Tibial artery (tissue), 4 donors: ENCODE results near the gene ADAM15.
A peak's percentile ranks its signal among the peaks of the same experiment; 100 is the strongest.

Experiments used
- DNase-seq, 2 donors: peaks; one replicate each; pipeline ENCODE4 v3.0.0-alpha.2; 2019
- H3K27ac ChIP-seq, 2 donors: fragments of 200-600 bp; sonication (generic) in 1 of 2; 1 replicate in 1 of 2; 2 replicates in 1 of 2; pipeline ENCODE4 v1.5.1; 2018 to 2019; ENCODE audit warnings: mild to moderate bottlenecking in 1 of 2
- H3K27me3 ChIP-seq, 2 donors: fragments of 200-600 bp; sonication (generic) in 1 of 2; one replicate each; pipeline versions ENCODE4 v1.5.1 to v1.6.0; 2016 to 2019
- H3K36me3 ChIP-seq, 3 donors: fragments of 200-600 bp; sonication (generic) in 2 of 3; one replicate each; pipeline ENCODE4 v1.5.1; 2016 to 2019; ENCODE audit warnings: mild to moderate bottlenecking in 2 of 3
- H3K4me1 ChIP-seq, 4 donors: fragments of 200-600 bp; sonication (generic) in 2 of 4; 1 replicate in 3 of 4; 2 replicates in 1 of 4; pipeline ENCODE4 v1.5.1; 2016 to 2019
- H3K4me3 ChIP-seq, 2 donors: fragments of 200-600 bp; sonication (generic) in 1 of 2; 1 replicate in 1 of 2; 2 replicates in 1 of 2; pipeline ENCODE4 v1.5.1; 2018 to 2019; ENCODE audit warnings: mild to moderate bottlenecking in 2 of 2
- H3K9me3 ChIP-seq, 3 donors: fragments of 200-600 bp; sonication (generic) in 1 of 3; one replicate each; pipeline ENCODE4 v1.5.1; 2016 to 2019
- intact Hi-C: fragments of 100-400 bp; cut with DNase I; formaldehyde crosslinking; loops from one replicate; pipeline ENCODE4 v1.15.0; 2023; ENCODE audit warnings: low total_unique reads
- TF ChIP-seq, protein P1 (sequence below), 2 experiments: fragments of 200-600 bp in 1 of 2; fragments of 450-650 bp in 1 of 2; IDR thresholded peaks; one replicate each; pipeline ENCODE4 v1.5.1; 2017 to 2019; ENCODE audit warnings: antibody characterized with exemption in 2 of 2, mild to moderate bottlenecking in 1 of 2, moderate library complexity in 1 of 2

ADAM15 gene, protein sequence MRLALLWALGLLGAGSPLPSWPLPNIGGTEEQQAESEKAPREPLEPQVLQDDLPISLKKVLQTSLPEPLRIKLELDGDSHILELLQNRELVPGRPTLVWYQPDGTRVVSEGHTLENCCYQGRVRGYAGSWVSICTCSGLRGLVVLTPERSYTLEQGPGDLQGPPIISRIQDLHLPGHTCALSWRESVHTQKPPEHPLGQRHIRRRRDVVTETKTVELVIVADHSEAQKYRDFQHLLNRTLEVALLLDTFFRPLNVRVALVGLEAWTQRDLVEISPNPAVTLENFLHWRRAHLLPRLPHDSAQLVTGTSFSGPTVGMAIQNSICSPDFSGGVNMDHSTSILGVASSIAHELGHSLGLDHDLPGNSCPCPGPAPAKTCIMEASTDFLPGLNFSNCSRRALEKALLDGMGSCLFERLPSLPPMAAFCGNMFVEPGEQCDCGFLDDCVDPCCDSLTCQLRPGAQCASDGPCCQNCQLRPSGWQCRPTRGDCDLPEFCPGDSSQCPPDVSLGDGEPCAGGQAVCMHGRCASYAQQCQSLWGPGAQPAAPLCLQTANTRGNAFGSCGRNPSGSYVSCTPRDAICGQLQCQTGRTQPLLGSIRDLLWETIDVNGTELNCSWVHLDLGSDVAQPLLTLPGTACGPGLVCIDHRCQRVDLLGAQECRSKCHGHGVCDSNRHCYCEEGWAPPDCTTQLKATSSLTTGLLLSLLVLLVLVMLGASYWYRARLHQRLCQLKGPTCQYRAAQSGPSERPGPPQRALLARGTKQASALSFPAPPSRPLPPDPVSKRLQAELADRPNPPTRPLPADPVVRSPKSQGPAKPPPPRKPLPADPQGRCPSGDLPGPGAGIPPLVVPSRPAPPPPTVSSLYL

DNA sequence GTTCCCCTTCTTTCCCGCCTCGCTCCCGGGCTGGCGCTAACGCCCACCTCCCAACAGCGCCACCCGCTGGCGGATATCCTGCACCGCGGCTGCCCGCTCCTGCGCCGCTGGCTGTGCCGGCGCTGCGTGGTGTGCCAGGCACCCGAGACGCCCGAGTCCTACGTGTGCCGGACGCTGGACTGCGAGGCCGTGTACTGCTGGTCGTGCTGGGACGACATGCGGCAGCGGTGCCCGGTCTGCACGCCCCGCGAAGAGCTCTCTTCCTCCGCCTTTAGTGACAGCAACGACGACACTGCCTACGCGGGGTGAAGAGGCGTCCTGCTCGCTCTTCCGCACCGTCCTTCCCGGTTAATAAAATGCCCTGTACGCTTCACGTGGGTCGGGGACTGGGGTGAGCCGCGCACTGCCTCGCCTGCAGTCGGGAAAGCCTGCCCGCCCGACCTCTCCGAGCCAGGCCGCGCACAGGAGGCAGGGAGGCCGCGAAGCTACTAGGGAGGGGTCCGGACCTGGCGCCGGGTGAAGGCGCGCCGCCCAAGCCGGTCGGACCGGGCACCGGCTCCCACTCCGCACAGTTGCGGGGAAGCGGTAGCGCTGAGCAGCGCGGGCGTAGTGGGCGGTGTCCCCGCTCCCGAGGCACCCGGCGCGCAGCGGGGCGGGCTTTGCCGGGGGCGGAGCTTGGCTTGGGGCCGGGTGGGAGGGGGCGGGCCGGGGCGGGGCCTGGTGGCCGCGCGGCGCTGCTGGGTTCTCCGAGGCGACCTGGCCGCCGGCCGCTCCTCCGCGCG is at the start of gene ADAM15:
TSS of gene ADAM15 (plus strand) at position 757 of the 782 bp plus-strand sequence. CDS start 71 bp downstream, outside the sequence.
- Histone ChIP-seq H3K4me1 (peaks cover 6 to 30% (median 22%) of the 10 kb centered on the region in 4 donors), H3K9me3 (no peaks in the 10 kb centered on the region), H3K36me3 (peaks cover 5 to 26% (median 22%) of the 10 kb centered on the region in 3 donors), H3K27ac (peak within 1 kb of the TSS; percentile 72 to 91), H3K4me3 (peak within 1 kb of the TSS; percentile 68 to 71), H3K27me3 (no peaks in the 10 kb centered on the region)
- intact Hi-C loops, result no loop called here
- TF ChIP-seq, protein P1, sequence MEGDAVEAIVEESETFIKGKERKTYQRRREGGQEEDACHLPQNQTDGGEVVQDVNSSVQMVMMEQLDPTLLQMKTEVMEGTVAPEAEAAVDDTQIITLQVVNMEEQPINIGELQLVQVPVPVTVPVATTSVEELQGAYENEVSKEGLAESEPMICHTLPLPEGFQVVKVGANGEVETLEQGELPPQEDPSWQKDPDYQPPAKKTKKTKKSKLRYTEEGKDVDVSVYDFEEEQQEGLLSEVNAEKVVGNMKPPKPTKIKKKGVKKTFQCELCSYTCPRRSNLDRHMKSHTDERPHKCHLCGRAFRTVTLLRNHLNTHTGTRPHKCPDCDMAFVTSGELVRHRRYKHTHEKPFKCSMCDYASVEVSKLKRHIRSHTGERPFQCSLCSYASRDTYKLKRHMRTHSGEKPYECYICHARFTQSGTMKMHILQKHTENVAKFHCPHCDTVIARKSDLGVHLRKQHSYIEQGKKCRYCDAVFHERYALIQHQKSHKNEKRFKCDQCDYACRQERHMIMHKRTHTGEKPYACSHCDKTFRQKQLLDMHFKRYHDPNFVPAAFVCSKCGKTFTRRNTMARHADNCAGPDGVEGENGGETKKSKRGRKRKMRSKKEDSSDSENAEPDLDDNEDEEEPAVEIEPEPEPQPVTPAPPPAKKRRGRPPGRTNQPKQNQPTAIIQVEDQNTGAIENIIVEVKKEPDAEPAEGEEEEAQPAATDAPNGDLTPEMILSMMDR (IDR thresholded peaks at IDR 0.05), result peak; percentile 86 to 92
- peak; percentile 76 to 91 for DNase-seq

DNA sequence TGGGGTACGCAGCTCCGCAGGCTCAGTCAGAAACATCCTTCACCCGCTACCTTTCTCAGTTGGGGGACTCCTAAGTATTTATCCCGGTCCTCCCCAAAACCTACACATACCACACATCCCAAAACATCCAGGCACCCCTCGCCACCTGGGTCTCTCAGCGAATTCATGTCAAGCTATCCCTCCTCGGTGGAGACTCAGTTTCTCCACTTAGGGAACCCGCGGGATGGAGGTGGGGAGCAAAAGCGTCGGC is 49.8 kb upstream of the ADAM15 start:
- Histone ChIP-seq H3K4me3 (peak overlapping the region; percentile 87 to 96), H3K27ac (peak overlapping the region; percentile 95 to 96), H3K9me3 (no peaks in the 10 kb centered on the region), H3K27me3 (no peaks in the 10 kb centered on the region), H3K4me1 (peaks cover 0 to 44% (median 42%) of the 10 kb centered on the region in 4 donors), H3K36me3 (no peaks in the 10 kb centered on the region)
- DNase-seq, result no peak
- TF ChIP-seq, protein P1 (IDR thresholded peaks at IDR 0.05), result no peak
- intact Hi-C loops, result loop anchor here (1.0 kb wide), 1 partner anchor 27 kb away; the partner anchor contains the start of gene CKS1B

DNA sequence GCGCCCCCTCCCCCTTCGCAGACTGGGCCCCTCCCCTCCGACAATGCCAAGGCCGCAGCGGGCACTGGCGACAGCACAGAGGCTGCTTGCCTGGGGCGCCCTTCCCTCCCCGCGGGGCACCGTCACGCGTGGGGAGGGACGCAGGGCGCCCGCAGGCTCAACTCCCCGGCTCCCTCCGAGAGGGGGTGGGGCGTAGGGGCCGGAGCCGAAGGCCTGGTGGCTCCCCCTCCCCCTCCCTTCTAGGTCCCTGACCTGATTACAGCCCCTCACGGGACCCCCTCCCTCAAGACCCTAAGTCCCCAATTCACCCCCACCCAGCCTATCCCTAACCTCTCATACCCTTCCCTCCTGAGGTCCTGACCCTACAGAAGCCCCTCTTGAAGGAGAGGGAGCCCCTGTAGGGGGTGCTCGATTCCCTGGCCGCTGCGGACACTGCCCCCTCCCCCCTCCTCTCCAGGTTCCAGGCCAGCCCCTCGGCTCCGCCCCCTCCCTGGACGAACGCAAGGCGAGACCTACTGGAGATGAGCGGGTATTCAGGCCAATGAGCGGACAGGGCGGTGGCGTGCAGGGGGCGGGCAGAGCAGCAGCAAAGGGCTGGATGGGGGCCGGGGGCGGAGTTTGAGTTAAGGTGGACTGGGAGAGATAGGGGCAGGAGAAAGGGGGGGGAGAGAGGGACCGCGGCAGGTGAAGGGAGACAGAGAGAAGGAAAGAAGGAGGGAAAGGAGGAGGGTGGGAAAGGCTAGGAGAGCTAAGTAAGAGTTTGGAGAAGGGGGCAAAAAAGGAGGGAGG is 49.2 kb upstream of the ADAM15 start:
- H3K27me3 ChIP-seq, result no peaks in the 10 kb centered on the region
- intact Hi-C loops, result loop anchor here (1.0 kb wide), 1 partner anchor 28 kb away; the partner anchor contains the start of gene CKS1B
- peak; percentile 100 for DNase-seq
- H3K4me3 ChIP-seq, result peak overlapping the region; percentile 87 to 96
- H3K4me1 ChIP-seq, result peaks cover 0 to 49% (median 47%) of the 10 kb centered on the region in 4 donors
- peak overlapping the region; percentile 95 to 96 for H3K27ac ChIP-seq
- H3K9me3 ChIP-seq, result no peaks in the 10 kb centered on the region
- TF ChIP-seq, protein P1 (IDR thresholded peaks at IDR 0.05), result peak; percentile 13 to 33
- no peaks in the 10 kb centered on the region for H3K36me3 ChIP-seq

DNA sequence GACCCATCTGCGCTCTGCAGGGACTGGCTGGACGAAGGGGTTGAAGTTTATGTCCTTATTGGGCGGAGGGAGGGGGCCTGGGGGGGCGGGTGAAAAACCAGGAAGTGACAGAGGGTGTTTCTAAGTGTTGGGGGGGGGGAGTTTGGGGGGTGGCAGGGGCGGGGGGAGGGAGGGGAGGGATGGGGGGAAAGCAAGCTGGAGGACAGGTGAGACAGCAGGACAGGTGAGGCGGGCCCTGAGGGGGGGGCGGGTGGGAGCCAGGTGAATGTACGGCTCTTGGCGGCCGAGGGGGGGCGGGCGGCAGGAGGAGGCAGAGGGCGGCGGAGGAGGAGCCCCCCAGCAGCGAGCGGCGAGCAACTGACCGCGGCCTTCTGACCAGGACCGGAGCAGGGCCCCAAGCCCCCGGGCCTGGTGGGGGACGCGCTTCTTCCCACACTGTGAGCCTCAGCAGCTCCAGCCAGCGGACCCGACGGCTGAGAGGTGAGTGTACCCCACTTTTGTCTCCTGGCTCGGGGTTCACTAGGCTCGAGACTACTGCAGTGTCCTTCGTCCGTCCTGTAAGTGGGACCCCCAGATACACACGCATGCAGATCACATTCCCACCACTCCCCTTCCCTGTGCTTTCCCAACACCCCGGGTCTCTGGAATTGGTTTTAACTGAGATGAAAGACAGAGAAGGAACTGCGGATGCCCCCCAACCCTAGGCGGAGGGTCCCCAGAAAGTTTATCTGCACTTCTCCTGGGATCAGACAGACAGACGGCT is 48.5 kb upstream of the ADAM15 start, which contains the start of gene ZBTB7B:
TSS of gene ZBTB7B (plus strand) at position 339 of the 763 bp plus-strand sequence. CDS start 11,859 bp downstream, outside the sequence.
- peak in 1 of 2 donors; percentile 49 for DNase-seq
- Histone ChIP-seq H3K4me3 (peak within 1 kb of the TSS; percentile 87 to 96), H3K27ac (peak within 1 kb of the TSS; percentile 95 to 96), H3K27me3 (no peaks in the 10 kb centered on the region), H3K36me3 (no peaks in the 10 kb centered on the region), H3K4me1 (peaks cover 0 to 57% (median 55%) of the 10 kb centered on the region in 4 donors), H3K9me3 (no peaks in the 10 kb centered on the region)
- intact Hi-C loops, result no loop called here
- TF ChIP-seq, protein P1 (IDR thresholded peaks at IDR 0.05), result no peak
